GM19438 (cell line): ENCODE results near the gene SYNE4.
A peak's percentile ranks its signal among the peaks of the same experiment; 100 is the strongest.
"Not testable (repeated sequence)": the region's sequence is repeated elsewhere in the genome, so short reads cannot be mapped to it uniquely, and the experiment has no call there.

Experiments used
- ATAC-seq: cut with Tn5 transposase; IDR thresholded peaks from one replicate; pipeline ENCODE4 v1.9.1; 2021; ENCODE audit warnings: low read depth; ENCODE audit not compliant: unreplicated experiment

SYNE4 gene

GRCh38 chr19:36008336-36008978, at the start of gene SYNE4:
Gene SYNE4 (minus strand): TSS chr19:36008813. CDS start chr19:36008681, 132 bp downstream.
- ATAC-seq: no peak

GRCh38 chr19:36054733-36055686, 46.4 kb upstream of the SYNE4 start, which contains the start of gene WDR62:
Gene WDR62 (plus strand): TSS chr19:36054897. CDS start chr19:36054972, 75 bp downstream.
- ATAC-seq: peak; percentile 74

- peak; percentile 77 for ATAC-seq
Observed at GRCh38 chr19:36054119-36054732, 45.6 kb upstream of the SYNE4 start, which contains the start of gene THAP8. Gene THAP8 (minus strand): TSS chr19:36054285. CDS start chr19:36054217, 68 bp downstream.

GRCh38 chr19:36051637-36052036, 43.0 kb upstream of the SYNE4 start:
- ATAC-seq: no peak

- no peak for ATAC-seq
Observed at GRCh38 chr19:36051236-36051635, 42.6 kb upstream of the SYNE4 start.

- no peak for ATAC-seq
Observed at GRCh38 chr19:36049080-36049698, 40.6 kb upstream of the SYNE4 start.

GRCh38 chr19:36047835-36048234, 39.2 kb upstream of the SYNE4 start:
- ATAC-seq: no peak

- ATAC-seq: no peak
Observed at GRCh38 chr19:36046443-36047050, 37.9 kb upstream of the SYNE4 start.

- no peak for ATAC-seq
Observed at GRCh38 chr19:36043952-36044351, 35.3 kb upstream of the SYNE4 start.

GRCh38 chr19:36041831-36042230, 33.2 kb upstream of the SYNE4 start:
- ATAC-seq: no peak

- not testable (repeated sequence) for ATAC-seq
Observed at GRCh38 chr19:36041092-36041491, 32.5 kb upstream of the SYNE4 start.

- ATAC-seq: no peak
Observed at GRCh38 chr19:36040495-36040894, 31.9 kb upstream of the SYNE4 start.

GRCh38 chr19:36032251-36033104, 23.9 kb upstream of the SYNE4 start, which contains the start of gene CLIP3:
Gene CLIP3 (minus strand): TSS chr19:36032873. CDS start chr19:36032357, 516 bp downstream.
- ATAC-seq: no peak

GRCh38 chr19:36031308-36031707, 22.7 kb upstream of the SYNE4 start:
- ATAC-seq: no peak

- no peak for ATAC-seq
Observed at GRCh38 chr19:36030264-36031148, 21.9 kb upstream of the SYNE4 start.

- no peak for ATAC-seq
Observed at GRCh38 chr19:36028313-36029041, 19.9 kb upstream of the SYNE4 start.

GRCh38 chr19:36027696-36028095, 19.1 kb upstream of the SYNE4 start:
- ATAC-seq: no peak
